GM18499 (cell line): Measurements from ENCODE around the gene ELOA.
"Not testable (repeated sequence)": the region's sequence is repeated elsewhere in the genome, so short reads cannot be mapped to it uniquely, and the experiment has no call there.

Experiments used
- ATAC-seq: cut with Tn5 transposase; IDR thresholded peaks from one replicate; pipeline ENCODE4 v1.9.1; 2021; ENCODE audit warnings: moderate number of reproducible peaks; ENCODE audit not compliant: insufficient read depth, unreplicated experiment

The ELOA gene

DNA sequence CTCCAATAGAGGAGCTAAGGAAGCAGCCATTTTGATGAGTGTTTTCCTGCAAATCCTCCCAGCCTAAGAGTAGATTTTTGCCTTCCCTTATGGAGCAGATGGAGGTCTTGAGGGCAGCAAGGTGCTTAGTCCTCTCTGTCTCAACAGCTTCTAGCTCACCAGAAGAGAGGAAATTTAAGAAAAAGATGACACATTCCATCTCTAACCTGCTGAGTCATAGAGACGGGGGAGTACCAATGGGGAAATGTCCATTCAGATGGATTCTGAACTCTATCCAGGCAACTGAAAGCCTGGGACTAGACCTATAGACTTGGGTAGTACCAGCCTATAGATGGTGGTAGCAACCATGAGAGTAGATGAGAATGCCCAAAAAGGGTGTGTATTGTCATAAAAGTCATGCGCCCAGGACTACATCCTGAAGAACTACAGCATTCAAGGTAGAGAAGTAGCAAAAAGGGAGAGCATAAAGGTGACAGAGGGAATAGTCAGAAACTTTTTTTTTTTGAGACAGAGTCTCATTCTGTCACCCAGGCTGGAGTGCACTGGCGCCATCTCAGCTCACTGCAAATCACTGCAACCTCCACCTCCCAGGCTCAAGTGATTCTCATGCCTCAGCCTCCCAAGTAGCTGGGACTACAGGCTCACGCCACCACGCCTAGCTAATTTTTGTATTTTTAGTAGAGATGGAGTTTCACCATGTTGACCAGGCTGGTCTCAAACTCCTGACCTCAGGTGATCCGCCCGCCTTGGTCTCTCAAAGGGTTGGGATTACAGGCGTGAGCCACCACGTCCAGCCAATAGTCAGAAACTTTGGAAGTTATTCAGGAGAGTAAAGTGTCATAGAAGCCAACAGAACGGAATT is 10.7 kb upstream of the ELOA start:
- no peak for ATAC-seq

- not testable (repeated sequence) for ATAC-seq
These were observed 10.0 kb upstream of the ELOA start for GRCh38 chr1:23733281-23733680.

GRCh38 chr1:23736437-23737134 is 6.7 kb upstream of the ELOA start:
- no peak for ATAC-seq

DNA sequence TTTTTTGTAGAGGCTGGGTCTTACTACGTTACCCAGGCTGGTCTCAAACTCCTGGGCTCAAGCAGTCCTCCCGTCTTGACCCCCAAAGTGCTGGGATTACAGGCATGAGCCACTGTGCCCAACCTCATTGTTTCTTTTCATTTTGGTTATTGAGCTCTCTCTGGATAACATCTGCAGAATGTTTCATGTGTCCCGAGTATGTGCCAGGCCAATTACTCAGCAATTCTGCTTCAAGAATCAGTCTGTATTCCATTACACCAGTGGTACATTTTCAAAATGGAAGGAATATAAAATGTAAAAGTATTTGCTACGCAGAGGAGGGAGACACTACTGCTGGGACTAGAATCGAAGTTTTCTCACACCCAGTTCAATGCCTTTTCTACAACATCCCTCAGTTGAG is 1.7 kb upstream of the ELOA start:
- ATAC-seq: no peak

DNA sequence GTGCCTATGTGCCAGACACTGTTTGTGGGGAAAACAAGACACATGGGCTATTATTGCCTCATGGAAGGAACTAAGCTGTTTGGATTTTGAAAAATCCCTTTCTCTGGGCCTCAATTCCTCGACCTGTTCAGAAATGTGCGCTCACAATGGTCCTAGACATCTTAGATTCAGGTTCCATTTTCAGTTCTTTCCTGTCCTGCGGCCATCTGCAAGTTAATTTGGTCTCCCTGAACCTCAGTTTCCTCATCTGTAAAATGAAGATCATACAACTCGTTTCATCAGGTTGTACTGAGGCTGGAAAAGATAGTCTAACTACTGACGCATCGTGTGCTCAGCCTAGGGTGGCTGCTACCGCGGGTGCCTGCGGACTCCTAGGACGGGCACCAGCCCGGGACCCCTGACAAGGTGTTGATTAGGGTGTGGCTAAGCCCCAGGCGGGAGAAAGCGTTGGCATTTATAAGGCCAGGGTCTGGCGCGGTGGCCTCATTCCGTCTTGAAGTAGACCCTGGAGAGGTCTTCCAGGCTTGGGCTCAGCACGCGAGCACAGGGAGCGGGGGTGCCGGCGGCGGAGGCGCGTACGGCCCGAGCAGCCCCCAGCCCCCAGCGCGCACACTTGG is 493 bp upstream of the ELOA start:
- no peak for ATAC-seq

GRCh38 chr1:23745515-23745914 is 2.2 kb downstream of the ELOA start:
- no peak for ATAC-seq

GRCh38 chr1:23748016-23748415 is 4.7 kb downstream of the ELOA start:
- ATAC-seq: no peak

DNA sequence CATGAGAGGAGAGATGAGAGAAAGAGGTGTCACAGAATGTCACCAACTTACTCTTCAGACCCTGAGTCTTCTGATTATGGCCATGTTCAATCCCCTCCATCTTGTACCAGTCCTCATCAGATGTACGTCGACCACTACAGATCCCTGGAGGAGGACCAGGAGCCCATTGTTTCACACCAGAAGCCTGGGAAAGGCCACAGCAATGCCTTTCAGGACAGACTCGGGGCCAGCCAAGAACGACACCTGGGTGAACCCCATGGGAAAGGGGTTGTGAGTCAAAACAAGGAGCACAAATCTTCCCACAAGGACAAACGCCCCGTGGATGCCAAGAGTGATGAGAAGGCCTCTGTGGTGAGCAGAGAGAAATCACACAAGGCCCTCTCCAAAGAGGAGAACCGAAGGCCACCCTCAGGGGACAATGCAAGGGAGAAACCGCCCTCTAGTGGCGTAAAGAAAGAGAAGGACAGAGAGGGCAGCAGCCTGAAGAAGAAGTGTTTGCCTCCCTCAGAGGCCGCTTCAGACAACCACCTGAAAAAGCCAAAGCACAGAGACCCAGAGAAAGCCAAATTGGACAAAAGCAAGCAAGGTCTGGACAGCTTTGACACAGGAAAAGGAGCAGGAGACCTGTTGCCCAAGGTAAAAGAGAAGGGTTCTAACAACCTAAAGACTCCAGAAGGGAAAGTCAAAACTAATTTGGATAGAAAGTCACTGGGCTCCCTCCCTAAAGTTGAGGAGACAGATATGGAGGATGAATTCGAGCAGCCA is 8.0 kb downstream of the ELOA start:
- ATAC-seq: no peak

DNA sequence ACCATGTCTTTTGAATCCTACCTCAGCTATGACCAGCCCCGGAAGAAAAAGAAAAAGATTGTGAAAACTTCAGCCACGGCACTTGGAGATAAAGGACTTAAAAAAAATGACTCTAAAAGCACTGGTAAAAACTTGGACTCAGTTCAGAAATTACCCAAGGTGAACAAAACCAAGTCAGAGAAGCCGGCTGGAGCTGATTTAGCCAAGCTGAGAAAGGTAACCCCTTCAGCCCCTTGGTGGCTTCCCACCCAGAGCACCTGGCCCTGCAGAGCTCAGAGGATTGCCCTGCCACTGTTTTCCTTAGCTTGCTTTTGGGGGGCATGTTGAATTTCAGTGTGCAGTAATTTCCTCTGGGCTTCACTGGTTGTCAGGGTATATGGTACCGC is 8.5 kb downstream of the ELOA start:
- ATAC-seq: no peak

DNA sequence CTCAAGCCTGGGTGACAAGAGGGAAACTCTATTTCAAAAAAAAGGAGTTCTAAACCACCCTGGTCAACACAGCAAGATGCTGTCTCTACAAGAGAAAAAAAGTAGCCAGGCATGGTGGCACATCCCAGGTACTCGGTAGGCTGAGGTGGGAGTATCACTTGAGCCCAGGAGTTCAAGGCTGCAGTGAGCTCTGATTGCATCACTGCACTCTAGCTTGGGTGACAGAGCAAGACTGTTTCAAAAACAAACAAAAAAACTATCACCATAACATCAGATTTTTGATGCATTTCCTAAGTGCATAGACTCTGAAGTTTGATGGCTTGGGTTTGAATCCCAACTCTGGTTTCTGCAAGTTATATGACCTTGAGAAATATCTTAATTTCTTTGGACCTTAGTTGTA is 9.6 kb downstream of the ELOA start:
- ATAC-seq: no peak

DNA sequence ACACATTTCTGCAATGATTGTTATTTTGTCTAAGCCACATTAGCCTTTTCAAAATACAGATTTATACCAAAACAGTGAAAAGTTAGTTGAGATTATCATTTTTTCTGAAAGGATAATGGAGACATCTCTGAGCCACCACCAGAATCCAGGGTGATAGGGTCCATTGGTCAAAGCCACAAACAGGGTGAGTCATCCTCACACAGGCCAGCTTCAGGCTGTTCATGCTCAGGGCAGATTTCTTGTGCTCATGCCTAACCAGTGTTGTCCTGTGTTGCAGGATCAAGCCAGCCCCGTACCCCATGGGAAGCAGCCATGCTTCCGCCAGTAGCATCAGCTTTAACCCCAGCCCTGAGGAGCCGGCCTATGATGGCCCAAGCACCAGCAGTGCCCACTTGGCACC is 13.4 kb downstream of the ELOA start:
- no peak for ATAC-seq

DNA sequence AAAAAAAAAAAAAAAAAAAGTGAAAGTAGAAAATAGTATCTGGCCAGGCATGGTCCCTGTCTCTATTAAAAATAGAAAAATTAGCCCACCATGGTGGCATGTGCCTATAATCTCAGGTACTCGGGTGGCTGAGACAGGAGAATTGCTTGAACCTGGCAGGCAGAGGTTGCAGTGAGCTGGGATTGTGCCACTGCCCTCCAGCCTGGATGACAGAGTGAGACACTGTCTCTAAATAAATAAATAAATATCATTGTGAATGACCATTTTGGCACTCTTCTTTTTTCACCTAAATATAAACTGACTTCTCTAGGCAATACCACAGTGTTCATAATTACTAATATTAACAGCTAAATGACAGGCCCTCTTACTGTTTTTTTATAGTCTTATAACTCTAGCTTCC is 14.5 kb downstream of the ELOA start:
- ATAC-seq: no peak

DNA sequence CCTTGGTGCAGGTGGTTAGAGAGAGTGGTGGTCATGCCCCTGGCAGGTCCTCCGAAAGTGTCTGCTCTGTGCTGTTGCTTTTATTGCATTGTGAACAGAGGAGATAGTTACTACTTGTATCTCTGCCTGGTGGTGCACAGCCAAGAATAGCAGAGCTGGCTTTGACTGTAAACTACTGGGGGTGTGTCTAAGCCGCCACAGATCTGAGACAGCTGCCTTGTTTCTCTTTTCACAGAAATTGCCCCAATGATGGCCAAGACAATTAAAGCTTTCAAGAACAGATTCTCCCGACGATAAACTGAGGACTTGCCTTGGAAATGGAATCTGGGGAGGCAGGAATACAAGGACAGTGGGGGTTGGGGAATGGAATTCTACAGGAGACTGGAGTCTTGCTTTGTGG is 16.0 kb downstream of the ELOA start:
- ATAC-seq: no peak

DNA sequence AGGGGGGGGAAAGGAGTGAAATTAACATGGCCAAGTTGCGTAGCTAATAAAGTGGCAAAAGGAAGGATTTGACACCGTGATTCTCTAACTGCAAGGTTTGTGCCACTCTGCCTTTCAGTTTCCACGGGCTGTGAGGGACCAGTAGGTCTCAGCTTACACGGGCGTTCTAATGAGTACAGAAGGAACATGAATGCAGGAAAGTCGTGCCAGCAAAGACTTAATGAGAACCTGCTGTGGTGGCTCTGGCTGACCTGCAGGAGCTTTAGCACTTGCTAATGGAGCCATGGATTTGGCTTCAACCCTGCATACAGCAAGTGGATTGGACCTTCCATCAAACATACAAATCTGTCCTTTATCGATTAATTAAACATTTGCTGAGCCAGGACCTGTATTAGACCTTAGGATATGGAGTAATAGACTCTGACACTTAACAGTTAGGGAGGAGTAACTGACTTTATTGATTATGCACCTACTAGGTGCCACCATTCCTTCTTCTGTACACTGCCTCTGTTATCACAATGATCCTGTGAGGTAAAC is 19.8 kb downstream of the ELOA start:
- ATAC-seq: no peak

DNA sequence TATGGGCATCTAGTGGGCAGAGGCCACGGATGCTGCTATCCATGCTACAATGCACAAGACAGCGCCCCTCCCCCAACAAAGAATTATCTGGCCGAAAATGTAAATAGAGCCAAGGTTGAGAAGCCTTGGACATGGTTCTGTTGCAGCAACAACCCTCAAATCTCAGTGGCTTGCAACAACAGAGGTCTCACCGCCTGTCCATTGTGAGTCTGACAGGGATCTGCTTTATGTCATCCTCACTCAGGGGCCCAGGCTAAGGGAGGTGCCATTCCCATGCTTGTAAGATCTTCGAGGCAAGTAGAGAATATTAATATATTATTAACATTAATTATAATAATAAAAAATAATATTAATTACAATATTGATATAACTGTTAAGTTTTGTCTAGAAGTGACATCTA is 25.5 kb downstream of the ELOA start:
- no peak for ATAC-seq

- ATAC-seq: no peak
These were observed 29.0 kb downstream of the ELOA start for GRCh38 chr1:23772049-23772853.

GRCh38 chr1:23772854-23773242 is 29.6 kb downstream of the ELOA start:
- ATAC-seq: no peak

GRCh38 chr1:23774174-23774880 is 31.1 kb downstream of the ELOA start:
- ATAC-seq: no peak

GRCh38 chr1:23776217-23776616 is 32.9 kb downstream of the ELOA start:
- no peak for ATAC-seq
